HEK293 (cell line): Measurements from ENCODE around the gene G2E3.

ENCODE experiments used
- BCL11B ChIP-seq: fragments of 450-650 bp; formaldehyde crosslinking; IDR thresholded peaks from 2 replicates; pipeline ENCODE4 v1.5.1; 2016; ENCODE audit warnings: low read depth, missing biosample characterization, missing genetic modification characterization
- GLIS2 ChIP-seq: fragments of 450-650 bp; formaldehyde crosslinking; IDR thresholded peaks from 2 replicates; pipeline ENCODE4 v1.5.1; 2016; ENCODE audit warnings: missing biosample characterization, missing genetic modification characterization
- HOXD13 ChIP-seq: sonication (generic); formaldehyde crosslinking; IDR thresholded peaks from 2 replicates; pipeline ENCODE4 v1.8.0; 2022; ENCODE audit warnings: missing genetic modification reagents, borderline replicate concordance
- KLF9 ChIP-seq: fragments of 450-650 bp; formaldehyde crosslinking; IDR thresholded peaks from 2 replicates; pipeline ENCODE4 v1.5.1; 2016; ENCODE audit warnings: missing biosample characterization, missing genetic modification characterization, low read depth
- MZF1 ChIP-seq: fragments of 450-650 bp; formaldehyde crosslinking; IDR thresholded peaks from 2 replicates; pipeline ENCODE4 v1.5.1; 2017; ENCODE audit warnings: missing biosample characterization, missing genetic modification characterization, borderline replicate concordance
- OSR2 ChIP-seq: fragments of 450-650 bp; formaldehyde crosslinking; IDR thresholded peaks from 2 replicates; pipeline ENCODE4 v1.5.1; 2016; ENCODE audit warnings: missing biosample characterization, missing genetic modification characterization
- PRDM4 ChIP-seq: fragments of 450-650 bp; formaldehyde crosslinking; IDR thresholded peaks from 2 replicates; pipeline ENCODE4 v1.5.1; 2017; ENCODE audit warnings: missing biosample characterization, missing genetic modification characterization
- SCRT2 ChIP-seq: fragments of 450-650 bp; formaldehyde crosslinking; IDR thresholded peaks from 2 replicates; pipeline ENCODE4 v1.5.1; 2016; ENCODE audit warnings: missing biosample characterization, missing genetic modification characterization
- SP2 ChIP-seq: fragments of 450-650 bp; formaldehyde crosslinking; IDR thresholded peaks from 2 replicates; pipeline ENCODE4 v1.5.1; 2016; ENCODE audit warnings: missing biosample characterization, missing genetic modification characterization
- TRIM28 ChIP-seq: IDR thresholded peaks from 2 replicates; pipeline ENCODE4 v1.6.1; 2011; ENCODE audit warnings: low read length, control low read depth, borderline replicate concordance
- ZBTB1 ChIP-seq: fragments of 450-650 bp; formaldehyde crosslinking; IDR thresholded peaks from 2 replicates; pipeline ENCODE4 v1.5.1; 2016; ENCODE audit warnings: missing biosample characterization, missing genetic modification characterization
- ZBTB20 ChIP-seq: fragments of 450-650 bp; formaldehyde crosslinking; IDR thresholded peaks from 2 replicates; pipeline ENCODE4 v1.5.1; 2016; ENCODE audit warnings: missing biosample characterization, missing genetic modification characterization
- ZNF140 ChIP-seq: fragments of 450-650 bp; formaldehyde crosslinking; IDR thresholded peaks from 2 replicates; pipeline ENCODE4 v1.5.1; 2016; ENCODE audit warnings: missing biosample characterization, missing genetic modification characterization
- ZNF157 ChIP-seq: fragments of 450-650 bp; formaldehyde crosslinking; IDR thresholded peaks from 2 replicates; pipeline ENCODE4 v1.5.1; 2016; ENCODE audit warnings: missing biosample characterization, missing genetic modification characterization
- ZNF175 ChIP-seq: fragments of 450-650 bp; formaldehyde crosslinking; IDR thresholded peaks from 2 replicates; pipeline ENCODE4 v1.5.1; 2016; ENCODE audit warnings: missing biosample characterization, missing genetic modification characterization
- ZNF202 ChIP-seq: fragments of 450-650 bp; formaldehyde crosslinking; IDR thresholded peaks from 2 replicates; pipeline ENCODE4 v1.5.1; 2016; ENCODE audit warnings: missing biosample characterization, missing genetic modification characterization, borderline replicate concordance
- ZNF223 ChIP-seq: fragments of 450-650 bp; formaldehyde crosslinking; IDR thresholded peaks from 2 replicates; pipeline ENCODE4 v1.5.1; 2016; ENCODE audit warnings: missing biosample characterization, missing genetic modification characterization
- ZNF248 ChIP-seq: fragments of 450-650 bp; formaldehyde crosslinking; IDR thresholded peaks from 2 replicates; pipeline ENCODE4 v1.5.1; 2017; ENCODE audit warnings: missing biosample characterization, missing genetic modification characterization
- ZNF274 ChIP-seq, 2 experiments: fragments of 200-500 bp in 1 of 2; fragments of 450-650 bp in 1 of 2; sonication (Bioruptor generic) in 1 of 2; formaldehyde crosslinking in 1 of 2; IDR thresholded peaks; 2 replicates each; pipeline versions ENCODE4 v1.5.1 to v1.6.1; 2014 to 2016; ENCODE audit warnings: borderline replicate concordance in 1 of 2, inconsistent platforms in 1 of 2, low read length in 1 of 2, missing biosample characterization in 1 of 2, missing genetic modification characterization in 1 of 2
- ZNF311 ChIP-seq: fragments of 450-650 bp; formaldehyde crosslinking; IDR thresholded peaks from 2 replicates; pipeline ENCODE4 v1.5.1; 2017; ENCODE audit warnings: missing biosample characterization, missing genetic modification characterization, borderline replicate concordance
- ZNF324 ChIP-seq: fragments of 450-650 bp; formaldehyde crosslinking; IDR thresholded peaks from 2 replicates; pipeline ENCODE4 v1.5.1; 2016; ENCODE audit warnings: missing biosample characterization, missing genetic modification characterization
- ZNF37A ChIP-seq: fragments of 450-650 bp; IDR thresholded peaks from 2 replicates; pipeline ENCODE4 v1.5.1; 2018; ENCODE audit warnings: missing biosample characterization, missing genetic modification characterization
- ZNF416 ChIP-seq: fragments of 450-650 bp; formaldehyde crosslinking; IDR thresholded peaks from 2 replicates; pipeline ENCODE4 v1.5.1; 2016; ENCODE audit warnings: missing biosample characterization, missing genetic modification characterization
- ZNF473 ChIP-seq: fragments of 450-650 bp; formaldehyde crosslinking; IDR thresholded peaks from 2 replicates; pipeline ENCODE4 v1.5.1; 2017; ENCODE audit warnings: missing biosample characterization, missing genetic modification characterization
- ZNF501 ChIP-seq: fragments of 450-650 bp; formaldehyde crosslinking; IDR thresholded peaks from 2 replicates; pipeline ENCODE4 v1.5.1; 2016; ENCODE audit warnings: missing biosample characterization, missing genetic modification characterization
- ZNF544 ChIP-seq: fragments of 450-650 bp; formaldehyde crosslinking; IDR thresholded peaks from 2 replicates; pipeline ENCODE4 v1.5.0; 2017; ENCODE audit warnings: missing biosample characterization, missing genetic modification characterization
- ZNF549 ChIP-seq: fragments of 450-650 bp; IDR thresholded peaks from 2 replicates; pipeline ENCODE4 v1.5.1; 2018; ENCODE audit warnings: missing biosample characterization, missing genetic modification characterization, mild to moderate bottlenecking, inconsistent platforms, moderate library complexity
- ZNF560 ChIP-seq: fragments of 450-650 bp; formaldehyde crosslinking; IDR thresholded peaks from 2 replicates; pipeline ENCODE4 v1.5.1; 2017; ENCODE audit warnings: missing biosample characterization, missing genetic modification characterization, borderline replicate concordance
- ZNF580 ChIP-seq: fragments of 450-650 bp; formaldehyde crosslinking; IDR thresholded peaks from 2 replicates; pipeline ENCODE4 v1.5.1; 2016; ENCODE audit warnings: missing biosample characterization, missing genetic modification characterization
- ZNF623 ChIP-seq: fragments of 450-650 bp; formaldehyde crosslinking; IDR thresholded peaks from 2 replicates; pipeline ENCODE4 v1.5.1; 2016; ENCODE audit warnings: missing biosample characterization, missing genetic modification characterization
- ZNF624 ChIP-seq: fragments of 450-650 bp; formaldehyde crosslinking; IDR thresholded peaks from 2 replicates; pipeline ENCODE4 v1.5.1; 2017; ENCODE audit warnings: missing biosample characterization, missing genetic modification characterization
- ZNF677 ChIP-seq: fragments of 450-650 bp; IDR thresholded peaks from 2 replicates; pipeline ENCODE4 v1.5.0; 2018; ENCODE audit warnings: missing biosample characterization, mild to moderate bottlenecking, missing genetic modification characterization, moderate library complexity
- ZNF701 ChIP-seq: fragments of 450-650 bp; formaldehyde crosslinking; IDR thresholded peaks from 2 replicates; pipeline ENCODE4 v1.5.1; 2016; ENCODE audit warnings: missing biosample characterization, missing genetic modification characterization
- ZNF843 ChIP-seq: fragments of 450-650 bp; formaldehyde crosslinking; IDR thresholded peaks from 2 replicates; pipeline ENCODE4 v1.5.1; 2016; ENCODE audit warnings: missing biosample characterization, missing genetic modification characterization
- ZSCAN4 ChIP-seq: fragments of 450-650 bp; formaldehyde crosslinking; IDR thresholded peaks from 2 replicates; pipeline ENCODE4 v1.5.1; 2017; ENCODE audit warnings: missing biosample characterization, missing genetic modification characterization
- ZSCAN5A ChIP-seq: fragments of 450-650 bp; formaldehyde crosslinking; IDR thresholded peaks from 2 replicates; pipeline ENCODE4 v1.5.1; 2016; ENCODE audit warnings: missing biosample characterization, missing genetic modification characterization

G2E3 gene

GRCh38 chr14:30558675-30559555, at the start of gene G2E3 (continued):
- TF ChIP-seq ZNF324 (tag by site-specific recombination) (0 out of 2 replicates have a peak, but pooled peaks have one; percentile 54), SCRT2 (no peak), ZNF140 (no peak), KLF9 (tag by site-specific recombination) (peak; percentile 85), ZNF157 (tag by site-specific recombination) (no peak), ZNF202 (no peak), ZSCAN4 (tag by site-specific recombination) (peak; percentile 23; the same call in 1 of the 2 replicates), ZNF677 (no peak), ZNF274 (IDR thresholded peaks at IDR 0.05; ENCODE audit: low read length) (no peak), ZNF274 (tag by site-specific recombination; IDR thresholded peaks at IDR 0.05; ENCODE audit: borderline replicate concordance) (no peak), ZSCAN5A (tag by site-specific recombination) (peak; percentile 97), PRDM4 (no peak), ZNF623 (tag by site-specific recombination) (0 out of 2 replicates have a peak, but pooled peaks have one; percentile 23), BCL11B (tag by site-specific recombination) (no peak), MZF1 (tag by site-specific recombination) (no peak), ZNF223 (tag by site-specific recombination) (no peak), ZBTB1 (tag by site-specific recombination) (no peak), ZNF416 (tag by site-specific recombination) (no peak), ZNF843 (tag by site-specific recombination) (peak; percentile 37), ZNF549 (no peak), ZNF560 (no peak), SP2 (peak; percentile 87), ZNF248 (tag by site-specific recombination) (no peak), ZBTB20 (tag by site-specific recombination) (peak; percentile 77), ZNF544 (tag by site-specific recombination) (no peak), ZNF473 (tag by site-specific recombination) (no peak), ZNF580 (tag by site-specific recombination) (peak; percentile 34; the same call in 1 of the 2 replicates), ZNF311 (tag by site-specific recombination) (no peak), ZNF501 (tag by site-specific recombination) (no peak; the same call in 1 of the 2 replicates), OSR2 (tag by site-specific recombination) (no peak), HOXD13 (CRISPR knock-in tag) (peak; percentile 71), GLIS2 (tag by site-specific recombination) (no peak), ZNF624 (tag by site-specific recombination) (no peak), TRIM28 (no peak), ZNF701 (no peak), ZNF175 (tag by site-specific recombination) (no peak), ZNF37A (tag by site-specific recombination) (no peak)
